ENCODE measurements around the gene FABP2.
"Not testable (repeated sequence)": the region's sequence is repeated elsewhere in the genome, so short reads cannot be mapped to it uniquely, and the experiment has no call there.

Gene FABP2

DNA sequence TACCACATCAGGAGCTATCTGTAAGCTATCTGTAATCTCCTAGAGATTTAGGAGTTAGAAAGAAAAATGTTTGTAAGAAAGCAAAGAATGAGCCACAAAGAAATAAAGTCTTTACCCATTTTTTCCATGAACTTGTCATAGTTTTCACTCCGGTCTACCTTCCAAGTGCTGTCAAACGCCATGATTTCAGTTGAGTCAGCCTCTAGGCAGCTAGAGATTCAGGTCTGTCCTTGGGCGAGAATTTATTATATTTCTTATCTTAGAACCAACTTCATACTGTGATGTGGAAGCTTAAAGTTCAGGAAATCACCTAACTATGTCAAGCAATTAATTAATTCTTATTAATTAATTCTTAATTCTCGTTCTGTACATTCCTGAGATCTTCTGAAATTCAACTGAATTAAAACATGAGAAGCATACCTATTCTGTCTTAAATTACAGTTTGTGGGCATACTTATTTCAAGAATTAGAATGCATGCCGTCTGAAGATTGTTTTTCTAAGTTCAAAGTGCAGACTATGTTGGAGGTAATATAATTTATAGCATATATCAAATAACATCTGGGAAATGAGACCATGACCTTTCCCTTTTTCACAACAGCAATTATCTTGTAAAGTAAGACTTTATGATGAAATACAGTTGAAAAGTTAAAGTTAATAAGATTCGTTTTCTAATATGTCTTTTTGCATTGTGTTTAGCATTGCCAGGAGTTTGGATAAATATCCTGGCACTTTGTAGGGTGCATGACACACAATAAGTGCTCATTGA is at the start of gene FABP2:
Gene FABP2, minus strand, starts transcription at position 218 of the 767 bp plus-strand sequence. Its CDS starts 36 bp downstream, at position 182.
- TF ChIP-seq, protein P1, sequence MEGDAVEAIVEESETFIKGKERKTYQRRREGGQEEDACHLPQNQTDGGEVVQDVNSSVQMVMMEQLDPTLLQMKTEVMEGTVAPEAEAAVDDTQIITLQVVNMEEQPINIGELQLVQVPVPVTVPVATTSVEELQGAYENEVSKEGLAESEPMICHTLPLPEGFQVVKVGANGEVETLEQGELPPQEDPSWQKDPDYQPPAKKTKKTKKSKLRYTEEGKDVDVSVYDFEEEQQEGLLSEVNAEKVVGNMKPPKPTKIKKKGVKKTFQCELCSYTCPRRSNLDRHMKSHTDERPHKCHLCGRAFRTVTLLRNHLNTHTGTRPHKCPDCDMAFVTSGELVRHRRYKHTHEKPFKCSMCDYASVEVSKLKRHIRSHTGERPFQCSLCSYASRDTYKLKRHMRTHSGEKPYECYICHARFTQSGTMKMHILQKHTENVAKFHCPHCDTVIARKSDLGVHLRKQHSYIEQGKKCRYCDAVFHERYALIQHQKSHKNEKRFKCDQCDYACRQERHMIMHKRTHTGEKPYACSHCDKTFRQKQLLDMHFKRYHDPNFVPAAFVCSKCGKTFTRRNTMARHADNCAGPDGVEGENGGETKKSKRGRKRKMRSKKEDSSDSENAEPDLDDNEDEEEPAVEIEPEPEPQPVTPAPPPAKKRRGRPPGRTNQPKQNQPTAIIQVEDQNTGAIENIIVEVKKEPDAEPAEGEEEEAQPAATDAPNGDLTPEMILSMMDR (IDR thresholded peaks at IDR 0.05; ENCODE audit: borderline replicate concordance, insufficient read depth, low read depth, low read length), result no peak
- H3K4me3 ChIP-seq (ENCODE audit: low read depth, low read length), result no peak within 1 kb of the TSS

DNA sequence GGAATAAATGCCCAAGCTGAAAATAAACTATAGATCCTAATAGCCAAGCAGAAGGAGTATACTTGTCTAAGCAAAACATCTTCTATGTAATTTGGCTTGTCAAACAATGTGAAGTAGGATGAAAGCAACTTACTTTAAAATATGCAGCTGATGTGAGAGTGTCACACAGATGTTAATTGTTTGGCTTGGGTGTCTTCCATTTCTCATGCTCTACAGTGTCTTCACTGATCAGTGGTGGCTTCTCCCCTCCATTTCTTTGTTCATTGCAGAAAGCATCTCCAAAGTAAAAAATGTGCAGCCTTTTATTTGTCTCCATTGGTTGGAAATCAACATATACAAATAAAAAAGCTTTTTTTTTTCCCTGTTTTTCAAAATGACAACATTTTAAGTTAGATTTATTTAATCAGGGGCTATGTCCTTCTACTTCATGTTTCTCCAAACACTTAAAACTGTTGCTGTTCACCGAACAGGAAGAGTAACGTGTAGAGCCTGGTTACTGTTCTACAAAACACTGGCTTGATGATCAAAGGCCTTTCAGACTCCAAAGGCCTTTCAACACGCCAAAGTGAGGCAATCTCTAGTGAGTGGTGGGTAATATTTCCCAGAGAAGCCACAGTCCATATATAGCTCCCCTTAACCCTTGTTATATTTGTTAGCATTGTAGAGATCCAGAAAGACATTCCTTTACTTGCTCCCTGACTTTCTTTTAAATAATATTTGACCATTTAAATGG is 49.2 kb upstream of the FABP2 start:
- not testable (repeated sequence) for H3K4me3 ChIP-seq (ENCODE audit: low read depth, low read length)

DNA sequence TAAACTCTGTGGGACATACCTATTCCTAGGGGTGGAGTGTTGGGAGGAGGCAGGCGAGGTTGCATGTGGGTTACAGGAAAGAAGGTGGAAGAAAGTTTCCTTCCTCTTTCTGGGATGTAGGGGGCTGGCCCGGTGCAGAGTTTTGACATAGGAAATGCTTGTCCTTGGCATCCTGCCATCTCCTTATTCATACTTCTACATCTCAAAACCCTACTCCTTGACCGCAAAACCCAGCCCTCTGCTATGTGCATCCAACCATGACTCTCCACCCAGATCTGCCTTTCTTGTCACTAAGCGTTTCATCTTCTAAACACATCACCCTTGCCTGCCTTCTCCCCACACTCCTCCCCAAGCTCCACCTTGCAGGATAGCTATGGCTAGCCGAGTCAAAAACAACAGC is 48.5 kb upstream of the FABP2 start:
- not testable (repeated sequence) for H3K4me3 ChIP-seq (ENCODE audit: low read depth, low read length)

DNA sequence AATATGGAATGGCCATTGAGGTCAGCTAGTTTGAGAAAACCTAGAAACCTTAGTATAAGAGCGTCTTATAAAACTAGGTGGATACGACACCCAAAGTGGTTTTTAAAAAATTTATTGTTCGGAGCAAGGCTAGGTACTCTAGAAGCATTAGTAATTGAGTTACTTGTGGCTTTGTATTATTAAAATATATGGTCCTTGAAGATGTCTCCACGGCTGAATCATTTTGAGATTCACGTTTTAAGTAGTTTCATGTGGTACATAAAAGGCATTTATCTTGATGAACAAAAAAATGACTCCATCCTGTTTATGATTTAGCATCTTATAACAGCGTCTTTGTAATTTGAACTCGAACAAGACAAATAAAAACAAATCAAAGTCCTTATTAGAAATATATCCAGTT is 44.9 kb upstream of the FABP2 start:
- H3K4me3 ChIP-seq (ENCODE audit: low read depth, low read length), result not testable (repeated sequence)

DNA sequence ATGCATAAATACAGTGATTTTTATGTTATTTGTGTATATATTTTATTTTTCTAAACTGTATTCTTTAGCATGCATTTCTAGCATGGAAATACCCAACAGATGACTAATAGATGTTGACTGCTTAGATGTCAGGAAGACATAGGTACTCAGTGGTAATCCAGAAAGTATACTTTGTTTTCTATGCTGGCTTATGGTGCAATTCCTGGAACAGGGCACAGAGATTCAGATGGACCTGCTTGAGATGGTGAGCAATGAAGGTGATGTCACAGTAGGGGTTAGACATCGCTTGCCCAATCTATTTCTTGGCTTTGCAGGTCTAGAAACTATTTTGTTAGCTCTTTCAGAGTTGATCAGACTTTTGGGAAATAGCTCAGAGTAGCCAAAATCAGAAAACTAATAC is 42.3 kb upstream of the FABP2 start:
- H3K4me3 ChIP-seq (ENCODE audit: low read depth, low read length), result not testable (repeated sequence)

DNA sequence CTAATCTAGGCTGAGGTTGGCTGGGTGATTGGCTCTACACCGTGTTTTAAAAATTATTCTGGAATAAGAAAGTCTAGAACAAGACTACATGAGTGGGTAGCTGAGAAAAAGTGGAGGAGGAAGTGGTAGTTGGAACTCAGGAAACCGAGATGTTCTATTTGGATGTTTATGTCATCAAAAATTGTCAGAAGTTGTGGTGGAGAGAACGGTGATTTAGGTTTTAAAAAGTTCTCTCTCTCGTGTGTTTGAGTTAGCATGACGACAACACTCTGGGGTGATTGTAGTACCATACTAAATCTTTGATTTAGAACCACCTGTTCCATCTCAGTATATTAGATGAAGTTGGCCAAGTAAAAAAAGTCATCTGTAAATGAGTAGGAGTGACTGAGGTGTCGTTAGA is 41.4 kb upstream of the FABP2 start:
- H3K4me3 ChIP-seq (ENCODE audit: low read depth, low read length), result not testable (repeated sequence)

DNA sequence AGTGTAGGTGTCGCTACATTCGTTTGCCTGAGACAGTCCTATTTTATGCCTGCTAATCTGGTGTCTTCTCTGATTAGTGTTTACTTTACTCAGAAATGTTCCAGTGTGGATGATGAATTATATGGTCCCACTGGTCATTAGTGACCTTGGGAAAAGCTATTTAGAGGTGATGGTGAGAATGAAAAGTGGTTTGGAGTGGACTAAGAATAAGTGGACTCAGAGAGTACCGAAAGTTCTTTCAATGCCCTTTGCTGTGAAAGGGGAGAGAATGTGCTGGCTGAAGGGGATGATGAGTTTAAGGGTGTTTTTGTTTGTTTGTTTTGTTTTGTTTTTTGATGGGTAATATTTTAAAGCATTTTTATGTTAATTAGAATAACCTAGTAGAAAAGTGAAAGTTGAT is 40.5 kb upstream of the FABP2 start:
- not testable (repeated sequence) for H3K4me3 ChIP-seq (ENCODE audit: low read depth, low read length)

DNA sequence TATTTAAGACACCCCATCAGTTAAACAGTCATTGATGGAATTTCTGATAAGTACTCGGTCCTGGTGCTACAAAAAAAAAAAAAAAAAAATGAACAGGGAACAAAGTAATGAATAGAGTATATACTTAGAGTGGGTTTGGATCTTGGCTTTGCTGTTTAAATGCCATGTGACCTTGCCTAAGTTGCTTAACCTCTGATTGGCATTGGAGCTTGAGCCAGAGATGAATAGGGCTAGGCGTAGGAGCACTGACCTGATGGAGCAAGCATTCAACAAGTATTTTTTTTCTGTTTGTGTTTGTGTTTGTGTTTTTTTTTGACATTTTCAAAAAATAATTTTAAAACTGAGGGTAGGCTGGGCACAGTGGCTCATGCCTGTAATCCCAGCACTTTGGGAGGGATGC is 37.9 kb upstream of the FABP2 start:
- H3K4me3 ChIP-seq (ENCODE audit: low read depth, low read length), result not testable (repeated sequence)

DNA sequence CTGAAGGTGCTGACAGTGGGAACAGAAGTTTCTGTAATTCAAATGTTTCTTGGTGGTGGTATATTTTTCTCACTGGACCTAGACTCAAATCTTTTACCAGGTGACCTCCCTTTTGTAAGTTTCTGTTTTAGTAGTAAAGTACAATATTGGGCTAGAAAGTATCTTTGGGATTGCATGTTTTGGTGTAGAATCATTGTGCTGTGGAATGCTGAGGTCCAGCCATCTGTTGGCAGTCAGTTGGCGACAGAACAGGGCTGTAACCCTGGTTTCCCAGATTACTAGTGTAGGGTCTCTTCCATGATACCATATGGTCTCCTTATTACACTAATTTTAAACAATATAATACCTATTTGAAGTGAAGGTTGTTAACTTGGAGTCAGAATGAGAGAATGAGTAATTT is 34.9 kb upstream of the FABP2 start:
- not testable (repeated sequence) for H3K4me3 ChIP-seq (ENCODE audit: low read depth, low read length)

DNA sequence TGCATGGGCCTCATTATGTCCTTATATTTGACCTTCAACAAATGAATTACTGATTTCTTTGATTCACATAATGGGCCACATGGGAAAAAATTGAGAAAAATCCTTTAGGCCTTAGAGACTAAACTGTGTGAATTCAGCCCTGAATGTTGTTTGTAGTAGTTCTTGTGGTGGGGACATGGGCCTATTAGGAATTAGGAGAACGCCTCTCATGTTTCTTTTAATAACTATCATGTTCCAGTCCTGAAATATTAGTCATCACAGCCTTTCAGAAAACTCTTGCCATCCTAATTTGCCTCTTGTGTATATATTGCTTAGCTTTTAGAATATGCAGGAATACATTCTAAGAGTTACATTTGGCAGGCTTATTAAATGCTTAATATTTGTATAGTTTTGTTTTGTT is 34.1 kb upstream of the FABP2 start:
- H3K4me3 ChIP-seq (ENCODE audit: low read depth, low read length), result not testable (repeated sequence)

DNA sequence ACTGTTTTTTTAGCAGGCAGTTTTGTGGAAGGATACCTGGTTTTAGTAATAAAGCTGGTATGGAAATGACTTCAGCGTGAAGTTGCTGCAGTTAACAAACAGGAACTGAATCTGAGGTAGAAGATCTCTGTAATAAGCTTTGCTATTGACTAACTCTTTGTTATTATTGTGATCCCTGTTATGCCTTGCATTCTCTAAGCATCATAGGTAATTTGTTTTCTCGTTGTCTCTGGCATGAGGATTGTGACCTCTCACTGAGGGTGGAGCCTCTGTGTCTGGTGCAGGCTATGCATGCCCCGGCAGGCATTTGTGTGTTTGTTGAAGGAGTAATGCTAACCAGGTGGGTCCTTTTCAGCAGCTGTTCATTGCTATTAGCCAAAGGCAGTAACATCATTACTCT is 31.4 kb upstream of the FABP2 start:
- not testable (repeated sequence) for H3K4me3 ChIP-seq (ENCODE audit: low read depth, low read length)

DNA sequence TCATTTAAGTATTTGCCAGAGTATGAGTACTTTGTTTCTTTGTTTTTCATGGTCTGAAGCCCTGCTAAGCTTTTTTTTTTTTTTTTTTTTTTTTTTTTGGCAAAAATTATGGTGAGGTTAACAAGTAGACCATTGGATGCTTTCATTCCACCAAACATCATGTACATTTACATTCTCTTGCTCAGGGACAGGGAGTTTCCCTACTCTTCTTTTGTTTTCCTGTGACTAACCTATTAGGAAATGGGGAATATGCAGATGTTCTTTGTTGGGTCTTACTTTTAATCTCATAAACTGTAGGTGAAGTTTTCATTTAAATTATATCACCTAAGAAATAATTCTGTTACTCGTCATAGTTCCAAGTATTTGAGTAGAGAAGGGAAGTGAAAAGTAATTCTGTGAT is 26.2 kb upstream of the FABP2 start:
- not testable (repeated sequence) for H3K4me3 ChIP-seq (ENCODE audit: low read depth, low read length)

DNA sequence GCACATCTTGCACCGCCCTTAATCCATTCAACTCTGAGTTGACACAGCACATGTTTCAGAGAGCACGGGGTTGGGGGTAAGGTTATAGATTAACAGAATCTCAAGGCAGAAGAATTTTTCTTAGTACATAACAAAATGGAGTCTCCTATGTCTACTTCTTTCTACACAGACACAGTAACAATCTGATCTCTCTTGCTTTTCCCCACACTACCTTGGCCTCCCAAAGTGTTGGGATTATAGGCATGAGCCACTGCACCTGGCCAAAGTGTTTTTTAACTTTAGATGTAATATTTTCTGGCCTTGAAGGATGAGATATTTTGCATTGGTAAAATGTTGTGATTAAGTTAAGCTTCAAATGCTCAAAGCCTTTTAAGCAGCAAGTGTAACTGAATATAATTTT is 21.4 kb upstream of the FABP2 start:
- H3K4me3 ChIP-seq (ENCODE audit: low read depth, low read length), result not testable (repeated sequence)

DNA sequence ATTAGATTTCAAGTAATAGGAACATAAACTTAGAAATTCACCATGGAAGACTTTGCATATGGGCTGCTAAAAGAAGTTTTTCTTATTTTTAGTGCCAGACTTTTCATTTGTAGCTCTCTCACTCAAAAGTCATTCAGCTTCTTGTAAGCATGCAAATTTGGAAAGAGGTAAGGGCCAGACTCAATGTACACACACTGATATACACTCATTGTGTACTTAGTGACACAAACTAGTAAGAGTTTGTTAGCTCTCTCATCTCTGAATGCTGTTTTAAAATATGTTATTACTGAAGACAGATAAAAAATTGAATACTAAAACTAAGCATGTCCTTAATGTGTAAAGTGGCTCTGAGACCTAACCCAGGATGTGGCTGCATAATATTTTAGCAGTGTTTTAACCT is 18.0 kb upstream of the FABP2 start:
- H3K4me3 ChIP-seq (ENCODE audit: low read depth, low read length), result not testable (repeated sequence)

DNA sequence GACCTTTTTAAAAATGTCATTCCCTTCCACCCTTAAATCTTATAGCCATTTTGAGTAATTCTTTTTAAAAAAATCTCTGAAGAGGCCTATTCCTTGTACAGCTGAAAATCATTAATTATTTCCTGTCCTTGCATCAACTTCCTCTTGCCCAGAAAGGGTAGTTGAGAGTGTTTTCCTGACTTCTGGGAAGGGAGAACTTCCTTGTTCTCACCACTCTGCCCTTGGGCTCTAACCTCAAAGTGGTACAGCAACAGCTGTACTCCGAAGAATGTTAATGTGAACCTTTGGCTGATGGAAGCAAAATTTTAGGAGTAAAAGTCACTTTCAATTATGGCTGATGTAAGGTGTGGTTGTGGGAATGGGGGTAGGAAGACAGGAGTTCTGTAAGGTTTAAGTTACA is 15.1 kb upstream of the FABP2 start:
- TF ChIP-seq, protein P1 (IDR thresholded peaks at IDR 0.05; ENCODE audit: borderline replicate concordance, insufficient read depth, low read depth, low read length), result no peak
- no peak overlapping the region for H3K4me3 ChIP-seq (ENCODE audit: low read depth, low read length)

DNA sequence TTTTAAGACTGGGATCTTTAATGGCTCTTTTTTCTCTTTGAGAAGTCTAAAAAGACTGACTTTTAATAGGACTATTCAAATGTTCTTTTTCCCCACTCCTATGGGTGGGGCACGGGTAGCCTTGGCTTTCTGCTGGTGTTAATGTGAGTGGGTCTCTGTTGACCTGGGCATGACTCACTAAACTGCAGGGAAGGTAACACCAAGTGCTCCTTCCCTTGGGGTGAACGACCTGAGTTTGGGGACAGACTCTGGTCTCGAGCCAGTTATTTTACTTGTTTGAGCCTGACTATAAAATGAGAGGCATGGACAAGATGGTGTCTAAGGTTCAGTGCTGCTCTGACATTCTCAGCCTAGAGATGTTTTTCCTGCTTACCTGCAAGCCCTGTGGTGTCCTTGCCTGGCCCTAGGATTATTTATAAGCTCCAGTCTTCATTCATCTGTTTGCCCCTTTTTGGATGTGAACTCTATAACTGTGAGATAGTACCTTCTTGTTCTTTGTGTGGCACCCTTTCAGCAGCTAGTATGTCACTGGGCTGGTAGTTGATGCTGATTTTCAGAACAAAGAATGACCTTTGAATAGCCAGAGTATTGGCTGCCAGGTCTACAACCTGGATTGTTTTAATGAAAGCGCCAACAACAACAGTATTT is 14.5 kb upstream of the FABP2 start:
- not testable (repeated sequence) for H3K4me3 ChIP-seq (ENCODE audit: low read depth, low read length)

Data from GM12875 (cell line).